SK-N-SH treated with all-trans-retinoic acid at 6 μM for 48 hours (cell line): ENCODE data around the gene FN1.

ENCODE experiments used
- ARNTL ChIP-seq: fragments of 450-650 bp; formaldehyde crosslinking; IDR thresholded peaks from 2 replicates; pipeline ENCODE4 v1.5.0; 2020; ENCODE audit warnings: low read depth, mild to moderate bottlenecking, moderate library complexity, borderline replicate concordance
- BACH2 ChIP-seq: fragments of 250-450 bp; sonication (Bioruptor Pico); IDR thresholded peaks from 2 replicates; pipeline ENCODE4 v1.9.0; 2021; ENCODE audit warnings: mild to moderate bottlenecking, borderline replicate concordance
- CREB5 ChIP-seq: fragments of 250-450 bp; sonication (Bioruptor Pico); IDR thresholded peaks from 2 replicates; pipeline ENCODE4 v1.5.1; 2020; ENCODE audit warnings: low read depth, mild to moderate bottlenecking, moderate library complexity
- GLIS3 ChIP-seq: fragments of 250-450 bp; sonication (Bioruptor Pico); IDR thresholded peaks from 2 replicates; pipeline ENCODE4 v1.5.0; 2020; ENCODE audit warnings: mild to moderate bottlenecking, moderate library complexity
- ISL1 ChIP-seq: fragments of 250-450 bp; sonication (Bioruptor Pico); IDR thresholded peaks from 2 replicates; pipeline ENCODE4 v2.1.2; 2022; ENCODE audit warnings: mild to moderate bottlenecking, moderate library complexity
- POU6F1 ChIP-seq: fragments of 250-450 bp; sonication (Bioruptor Pico); IDR thresholded peaks from 2 replicates; pipeline ENCODE4 v1.8.0; 2021; ENCODE audit warnings: low read depth, mild to moderate bottlenecking, moderate library complexity, borderline replicate concordance
- RARB ChIP-seq: fragments of 250-450 bp; sonication (Bioruptor Pico); IDR thresholded peaks from 2 replicates; pipeline ENCODE4 v1.8.0; 2021; ENCODE audit warnings: mild to moderate bottlenecking, moderate library complexity
- SNAI2 ChIP-seq: fragments of 250-450 bp; sonication (Bioruptor Pico); IDR thresholded peaks from 2 replicates; pipeline ENCODE4 v1.5.0; 2020; ENCODE audit warnings: mild to moderate bottlenecking, moderate library complexity
- ZC3H10 ChIP-seq: fragments of 250-450 bp; sonication (Bioruptor Pico); IDR thresholded peaks from 2 replicates; pipeline ENCODE4 v1.5.1; 2021; ENCODE audit warnings: mild to moderate bottlenecking, moderate library complexity
- ZFP30 ChIP-seq: fragments of 450-650 bp; formaldehyde crosslinking; IDR thresholded peaks from 2 replicates; pipeline ENCODE4 v1.5.0; 2022; ENCODE audit warnings: mild to moderate bottlenecking, moderate library complexity
- ZNF565 ChIP-seq: fragments of 450-650 bp; formaldehyde crosslinking; conservative IDR thresholded peaks from 2 replicates; pipeline ENCODE4 v1.5.0; 2020; ENCODE audit warnings: low read depth, mild to moderate bottlenecking, moderate library complexity
- ZNF8 ChIP-seq: fragments of 450-650 bp; formaldehyde crosslinking; IDR thresholded peaks from 2 replicates; pipeline ENCODE4 v1.5.0; 2020; ENCODE audit warnings: mild to moderate bottlenecking, moderate library complexity
- TF ChIP-seq, protein P1 (sequence below): fragments of 250-450 bp; sonication (Bioruptor Pico); IDR thresholded peaks from 2 replicates; pipeline ENCODE4 v1.8.0; 2020; ENCODE audit warnings: mild to moderate bottlenecking, moderate library complexity, borderline replicate concordance

- no peak for TF ChIP-seq ZNF8 (CRISPR knock-in tag)
- TF ChIP-seq, protein P1, sequence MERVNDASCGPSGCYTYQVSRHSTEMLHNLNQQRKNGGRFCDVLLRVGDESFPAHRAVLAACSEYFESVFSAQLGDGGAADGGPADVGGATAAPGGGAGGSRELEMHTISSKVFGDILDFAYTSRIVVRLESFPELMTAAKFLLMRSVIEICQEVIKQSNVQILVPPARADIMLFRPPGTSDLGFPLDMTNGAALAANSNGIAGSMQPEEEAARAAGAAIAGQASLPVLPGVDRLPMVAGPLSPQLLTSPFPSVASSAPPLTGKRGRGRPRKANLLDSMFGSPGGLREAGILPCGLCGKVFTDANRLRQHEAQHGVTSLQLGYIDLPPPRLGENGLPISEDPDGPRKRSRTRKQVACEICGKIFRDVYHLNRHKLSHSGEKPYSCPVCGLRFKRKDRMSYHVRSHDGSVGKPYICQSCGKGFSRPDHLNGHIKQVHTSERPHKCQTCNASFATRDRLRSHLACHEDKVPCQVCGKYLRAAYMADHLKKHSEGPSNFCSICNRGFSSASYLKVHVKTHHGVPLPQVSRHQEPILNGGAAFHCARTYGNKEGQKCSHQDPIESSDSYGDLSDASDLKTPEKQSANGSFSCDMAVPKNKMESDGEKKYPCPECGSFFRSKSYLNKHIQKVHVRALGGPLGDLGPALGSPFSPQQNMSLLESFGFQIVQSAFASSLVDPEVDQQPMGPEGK (CRISPR knock-in tag), result no peak
- TF ChIP-seq ISL1 (CRISPR knock-in tag), result no peak
- no peak for TF ChIP-seq ZC3H10
- TF ChIP-seq POU6F1 (CRISPR knock-in tag), result no peak
- TF ChIP-seq SNAI2, result no peak
- TF ChIP-seq ARNTL, result no peak
- TF ChIP-seq ZFP30 (CRISPR knock-in tag), result no peak
- TF ChIP-seq BACH2, result no peak
- TF ChIP-seq RARB (CRISPR knock-in tag), result no peak
- TF ChIP-seq GLIS3, result no peak
- TF ChIP-seq ZNF565 (CRISPR knock-in tag), result no peak
- no peak for TF ChIP-seq CREB5
Measured at GRCh38 chr2:215363039-215363438, 72.8 kb downstream of the FN1 start.
